Testis (tissue), 3 donors: Measurements from ENCODE around the gene ANKS6. TPM values are rescaled to one million over a fixed set of nuclear protein-coding genes. Genes with fewer than 3 reads are reported as not detected.

Experiments used
- DNase-seq: peaks from one replicate; pipeline ENCODE4 v3.0.0-alpha.2; 2019
- H3K27ac ChIP-seq, 2 donors: fragments of 200-600 bp; sonication (generic); one replicate each; pipeline ENCODE4 v1.5.1; 2019
- H3K27me3 ChIP-seq: fragments of 200-600 bp; sonication (generic); one replicate; pipeline ENCODE4 v1.5.1; 2019
- H3K36me3 ChIP-seq: fragments of 200-600 bp; sonication (generic); one replicate; pipeline ENCODE4 v1.5.1; 2017; ENCODE audit warnings: low read depth; ENCODE audit errors: missing control alignments
- H3K4me1 ChIP-seq: fragments of 200-600 bp; sonication (generic); one replicate; pipeline ENCODE4 v1.5.1; 2019
- H3K4me3 ChIP-seq, 2 donors: fragments of 200-600 bp; sonication (generic); one replicate each; pipeline ENCODE4 v1.5.1; 2017 to 2019
- H3K9me3 ChIP-seq: fragments of 200-600 bp; sonication (generic); one replicate; pipeline ENCODE4 v1.5.1; 2017
- POLR2A ChIP-seq: fragments of 450-650 bp; IDR thresholded peaks from one replicate; pipeline ENCODE4 v1.6.1; 2017; ENCODE audit warnings: antibody characterized with exemption, mild to moderate bottlenecking, moderate library complexity
- WGBS, 2 donors: methylation state at CpG; one replicate each; pipeline ENCODE4 v1.1.5; 2018; 5-methylcytosine and 5-hydroxymethylcytosine counted together
- intact Hi-C: fragments of 100-400 bp; cut with DNase I; formaldehyde crosslinking; loops from one replicate; pipeline ENCODE4 v1.15.1; 2023; ENCODE audit warnings: low total_unique reads
- polyA plus RNA-seq: library from polyadenylated mRNA; stranded (reverse); fragments of 350-450 nt; fragmentation: Illumina TruSeq; extraction: RNeasy Lipid Tissue Mini Kit (QIAGEN cat#74804); gene quantifications from one replicate; pipeline ENCODE4 v1.2.3, GENCODE V29; 2014; ENCODE audit warnings: low read depth, low replicate concordance; ENCODE audit not compliant: insufficient read depth
- total RNA-seq, 2 donors: library from RNA; depleted of rRNA; stranded (reverse); fragments of >200 nt; gene quantifications; one replicate each; pipeline ENCODE4 v1.2.3, GENCODE V29; 2016
- TF ChIP-seq, protein P1 (sequence below), 3 experiments: fragments of 450-650 bp in 2 of 3; fragments of 200-600 bp in 1 of 3; sonication (generic) in 1 of 3; IDR thresholded peaks; one replicate each; pipeline ENCODE4 v1.5.1; 2016 to 2019; ENCODE audit warnings: antibody characterized with exemption in 3 of 3, mild to moderate bottlenecking in 2 of 3, moderate library complexity in 1 of 3

The ANKS6 gene
- total and polyA plus RNA-seq, 3 donors from 2014 or later = 12.8 to 33.6 (median 24.2) TPM

DNA sequence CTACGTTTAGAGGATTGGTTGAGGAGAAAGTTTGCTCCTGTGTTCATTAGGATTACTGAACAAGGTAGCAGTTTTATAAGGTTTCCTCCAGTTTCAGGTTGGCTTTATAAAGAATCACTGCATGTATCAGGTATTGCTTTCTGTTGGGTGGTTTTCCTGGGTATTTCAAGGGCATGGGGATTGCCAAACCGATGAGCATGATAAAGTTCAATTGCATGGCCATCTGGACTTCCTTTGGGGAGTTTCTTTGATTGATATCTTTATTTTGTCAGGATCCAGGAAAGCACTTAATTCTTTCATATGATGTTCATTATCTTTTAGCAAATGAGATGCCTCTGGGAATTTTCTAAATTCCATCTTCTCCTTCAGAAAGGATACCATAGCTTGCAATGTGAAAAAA is 77.3 kb downstream of the ANKS6 start:
- 51 to 55% methylated on average over 2 of the region's 2 CpGs for WGBS, 2 donors
- H3K36me3 ChIP-seq = no peaks in the 10 kb centered on the region

DNA sequence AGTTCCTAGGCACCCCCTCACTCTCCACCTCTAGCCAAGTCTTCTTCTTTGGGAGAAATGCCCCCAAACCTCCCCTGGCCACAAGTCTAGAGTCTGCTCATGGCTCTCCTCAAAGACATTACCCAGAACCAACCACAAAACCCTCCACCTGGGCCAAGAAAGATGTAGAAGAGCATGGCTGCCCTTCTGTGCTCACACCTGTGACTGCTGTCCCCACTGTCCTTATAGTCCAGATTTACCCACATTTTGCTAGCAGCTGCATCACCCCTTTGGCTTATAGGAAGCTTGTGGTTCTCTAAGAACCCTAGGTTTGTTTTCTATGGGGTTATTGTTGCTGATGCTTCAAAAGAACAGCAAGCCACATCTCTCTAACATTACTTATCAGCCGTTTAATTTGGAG is 81.5 kb downstream of the ANKS6 start:
- TF ChIP-seq, protein P1, sequence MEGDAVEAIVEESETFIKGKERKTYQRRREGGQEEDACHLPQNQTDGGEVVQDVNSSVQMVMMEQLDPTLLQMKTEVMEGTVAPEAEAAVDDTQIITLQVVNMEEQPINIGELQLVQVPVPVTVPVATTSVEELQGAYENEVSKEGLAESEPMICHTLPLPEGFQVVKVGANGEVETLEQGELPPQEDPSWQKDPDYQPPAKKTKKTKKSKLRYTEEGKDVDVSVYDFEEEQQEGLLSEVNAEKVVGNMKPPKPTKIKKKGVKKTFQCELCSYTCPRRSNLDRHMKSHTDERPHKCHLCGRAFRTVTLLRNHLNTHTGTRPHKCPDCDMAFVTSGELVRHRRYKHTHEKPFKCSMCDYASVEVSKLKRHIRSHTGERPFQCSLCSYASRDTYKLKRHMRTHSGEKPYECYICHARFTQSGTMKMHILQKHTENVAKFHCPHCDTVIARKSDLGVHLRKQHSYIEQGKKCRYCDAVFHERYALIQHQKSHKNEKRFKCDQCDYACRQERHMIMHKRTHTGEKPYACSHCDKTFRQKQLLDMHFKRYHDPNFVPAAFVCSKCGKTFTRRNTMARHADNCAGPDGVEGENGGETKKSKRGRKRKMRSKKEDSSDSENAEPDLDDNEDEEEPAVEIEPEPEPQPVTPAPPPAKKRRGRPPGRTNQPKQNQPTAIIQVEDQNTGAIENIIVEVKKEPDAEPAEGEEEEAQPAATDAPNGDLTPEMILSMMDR (IDR thresholded peaks at IDR 0.05) = no peak
- no peak for TF ChIP-seq POLR2A
- H3K4me1 ChIP-seq = no peaks in the 10 kb centered on the region
- H3K4me3 ChIP-seq = no peak overlapping the region
- no peaks in the 10 kb centered on the region for H3K36me3 ChIP-seq
- no peaks in the 10 kb centered on the region for H3K27me3 ChIP-seq
- H3K27ac ChIP-seq = no peak overlapping the region
- intact Hi-C loops = no loop called here
- WGBS, 2 donors = 44 to 92% methylated on average over 1 of the region's 1 CpG
- no peaks in the 10 kb centered on the region for H3K9me3 ChIP-seq
- DNase-seq = no peak

More for the DNA sequence above, 77.3 kb downstream of the ANKS6 start:
- H3K9me3 ChIP-seq = no peaks in the 10 kb centered on the region
- H3K27me3 ChIP-seq = no peaks in the 10 kb centered on the region
- no peak overlapping the region for H3K27ac ChIP-seq
- DNase-seq = no peak
- intact Hi-C loops = no loop called here
- no peak overlapping the region for H3K4me3 ChIP-seq
- TF ChIP-seq, protein P1 (IDR thresholded peaks at IDR 0.05) = no peak
- TF ChIP-seq POLR2A = no peak
- H3K4me1 ChIP-seq = no peaks in the 10 kb centered on the region

DNA sequence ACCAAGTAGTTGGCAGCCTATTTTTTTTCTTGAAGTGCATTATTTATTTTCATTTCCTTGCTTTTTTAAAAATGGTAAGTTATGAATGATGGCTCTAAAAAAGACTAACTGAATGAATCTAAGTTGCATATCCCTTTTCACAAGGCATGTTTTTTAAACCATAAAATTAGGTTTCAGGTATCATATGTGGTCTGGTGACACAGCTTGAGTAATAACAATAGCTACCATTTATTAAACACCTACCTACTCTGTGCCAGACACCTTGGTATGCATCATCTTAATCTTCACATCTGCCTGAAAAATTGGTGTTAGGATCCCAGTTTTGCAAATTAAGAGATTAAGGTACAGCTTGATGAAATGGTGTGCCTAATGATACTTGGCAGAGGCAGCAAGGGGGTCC is 83.4 kb downstream of the ANKS6 start:
- TF ChIP-seq, protein P1 (IDR thresholded peaks at IDR 0.05) = no peak
- no peak for TF ChIP-seq POLR2A
- no peak overlapping the region for H3K4me3 ChIP-seq
- no peaks in the 10 kb centered on the region for H3K36me3 ChIP-seq
- H3K27ac ChIP-seq = no peak overlapping the region
- peaks cover 5% of the 10 kb centered on the region for H3K4me1 ChIP-seq
- H3K27me3 ChIP-seq = no peaks in the 10 kb centered on the region
- intact Hi-C loops = no loop called here
- no peak for DNase-seq
- no peaks in the 10 kb centered on the region for H3K9me3 ChIP-seq

DNA sequence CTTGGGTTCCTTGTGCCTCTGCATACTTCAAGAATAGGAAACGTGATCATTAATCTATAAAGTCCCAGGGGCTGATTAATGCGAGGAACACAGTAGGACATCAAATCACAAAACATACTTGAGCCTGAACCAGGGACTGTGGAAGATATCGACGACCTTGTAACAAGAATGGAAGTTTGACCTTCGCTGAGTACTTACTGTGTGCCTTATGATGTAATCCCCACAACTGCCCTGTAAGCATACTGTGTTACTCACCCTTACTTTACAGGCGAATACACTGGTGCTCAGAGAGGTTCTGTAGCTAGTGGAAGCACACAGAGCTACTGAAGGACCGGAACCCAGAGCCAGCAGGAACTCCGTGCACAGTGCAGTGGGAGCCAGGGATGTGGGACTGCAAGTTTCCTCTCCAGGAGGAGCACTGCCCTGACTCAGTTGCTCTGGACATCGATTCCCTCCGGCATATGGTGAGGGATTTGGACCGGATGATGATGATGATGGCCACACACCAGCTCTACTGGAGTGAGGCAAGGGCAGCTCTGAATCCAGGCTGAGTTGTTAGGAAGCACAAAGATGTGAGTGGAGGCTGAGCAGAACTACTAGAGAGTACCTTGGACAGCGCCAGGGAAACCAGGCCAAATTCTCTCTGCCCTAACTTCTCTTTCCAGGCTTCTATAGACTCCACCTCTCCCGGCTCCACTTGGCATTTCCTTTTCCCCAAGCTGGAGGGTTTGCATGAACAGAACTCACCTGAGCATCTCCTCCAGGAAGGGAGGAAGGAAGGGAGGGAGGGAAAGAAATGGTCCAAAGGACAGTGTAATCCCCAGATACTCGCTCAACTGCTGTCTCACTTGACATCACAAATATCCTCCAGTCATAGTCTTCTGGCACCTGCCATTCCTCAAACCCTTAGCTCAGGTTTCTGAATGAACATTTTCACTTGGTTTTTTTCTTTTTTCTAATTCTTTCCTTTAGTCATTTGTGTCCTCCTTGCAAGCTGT is 86.1 kb downstream of the ANKS6 start:
- TF ChIP-seq, protein P1 (IDR thresholded peaks at IDR 0.05) = no peak
- Histone ChIP-seq H3K27ac (no peak overlapping the region), H3K36me3 (no peaks in the 10 kb centered on the region), H3K9me3 (no peaks in the 10 kb centered on the region), H3K4me3 (no peak overlapping the region), H3K27me3 (no peaks in the 10 kb centered on the region), H3K4me1 (peaks cover 10% of the 10 kb centered on the region)
- WGBS, 2 donors = 47 to 50% methylated on average over 13 to 14 of the region's 14 CpGs
- DNase-seq = peak; percentile 30
- intact Hi-C loops = no loop called here
